CD14-positive monocyte (primary cell): ENCODE data around the gene LRRC7. TPM values are rescaled to one million over a fixed set of nuclear protein-coding genes. Genes with fewer than 3 reads are reported as not detected.

Experiments
- DNase-seq, 3 donors: peaks; one replicate each; pipeline ENCODE4 v3.0.0-alpha.2; 2011 to 2022
- H2AFZ ChIP-seq: 2 replicates; pipeline ENCODE4 v1.6.0; 2012; ENCODE audit warnings: mild to moderate bottlenecking, low read depth, low read length, inconsistent platforms; ENCODE audit not compliant: insufficient read depth, poor library complexity, severe bottlenecking
- H3K27ac ChIP-seq, 2 donors: 1 replicate in 1 of 2; 2 replicates in 1 of 2; pipeline ENCODE4 v1.5.1; 2012 to 2013; ENCODE audit warnings: low read length in 2 of 2, control low read depth in 1 of 2, inconsistent platforms in 1 of 2, low read depth in 1 of 2, mild to moderate bottlenecking in 1 of 2
- H3K27me3 ChIP-seq, 2 donors: one replicate each; pipeline versions ENCODE4 v1.6.0 to v1.6.1; 2011 to 2013; ENCODE audit warnings: low read length in 2 of 2; ENCODE audit not compliant: control insufficient read depth in 2 of 2, insufficient read depth in 2 of 2
- H3K36me3 ChIP-seq, 2 donors: replicated peaks in 1 of 2; 1 replicate in 1 of 2; 2 replicates in 1 of 2; pipeline versions ENCODE4 v1.5.1 to v1.6.1; 2012 to 2013; ENCODE audit warnings: low read length in 2 of 2, control low read depth in 1 of 2, inconsistent platforms in 1 of 2, mild to moderate bottlenecking in 1 of 2; ENCODE audit not compliant: insufficient read depth in 2 of 2, control insufficient read depth in 1 of 2
- H3K4me1 ChIP-seq, 2 donors: 1 replicate in 1 of 2; 2 replicates in 1 of 2; pipeline versions ENCODE4 v1.5.1 to v1.6.1; 2012 to 2013; ENCODE audit warnings: low read length in 2 of 2, control low read depth in 1 of 2, inconsistent platforms in 1 of 2, mild to moderate bottlenecking in 1 of 2, moderate library complexity in 1 of 2; ENCODE audit not compliant: insufficient read depth in 2 of 2, control insufficient read depth in 1 of 2
- H3K4me2 ChIP-seq: replicated peaks from 2 replicates; pipeline ENCODE3; 2012; ENCODE audit warnings: low read length, moderate library complexity, mild to moderate bottlenecking; ENCODE audit not compliant: poor library complexity, severe bottlenecking; ENCODE audit errors: extremely low read depth
- H3K4me3 ChIP-seq, 3 experiments: fragments of 200-600 bp in 1 of 3; sonication (generic) in 1 of 3; replicated peaks in 1 of 3; 1 replicate in 2 of 3; 2 replicates in 1 of 3; pipeline ENCODE4 v1.5.1; 2011 to 2013; ENCODE audit warnings: low read length in 3 of 3, mild to moderate bottlenecking in 3 of 3, control low read depth in 2 of 3, low read depth in 2 of 3, inconsistent platforms in 1 of 3, moderate library complexity in 1 of 3
- H3K79me2 ChIP-seq: 2 replicates; pipeline ENCODE4 v1.6.0; 2012; ENCODE audit warnings: mild to moderate bottlenecking, control low read depth, inconsistent platforms, low read length, moderate library complexity; ENCODE audit not compliant: insufficient read depth
- H3K9ac ChIP-seq: 2 replicates; pipeline ENCODE4 v1.6.0; 2017; ENCODE audit warnings: low read length, mild to moderate bottlenecking; ENCODE audit not compliant: insufficient read depth, poor library complexity, severe bottlenecking
- H3K9me3 ChIP-seq, 2 donors: replicated peaks in 1 of 2; 1 replicate in 1 of 2; 2 replicates in 1 of 2; pipeline versions ENCODE4 v1.5.1 to v1.6.1; 2012 to 2013; ENCODE audit warnings: low read length in 2 of 2, control low read depth in 1 of 2; ENCODE audit not compliant: control insufficient read depth in 1 of 2, insufficient read depth in 1 of 2
- H4K20me1 ChIP-seq: 2 replicates; pipeline ENCODE4 v1.6.0; 2012; ENCODE audit warnings: mild to moderate bottlenecking, low read length, control low read depth, moderate library complexity; ENCODE audit not compliant: insufficient read depth
- H3K27ac Mint-ChIP-seq, 7 donors: one replicate each; pipeline ENCODE4 v1.8.0; 2020; ENCODE audit warnings: mild to moderate bottlenecking in 7 of 7, mixed read lengths in 7 of 7, moderate library complexity in 6 of 7, inconsistent platforms in 2 of 7
- H3K27me3 Mint-ChIP-seq, 3 donors: one replicate each; pipeline ENCODE4 v1.8.0; 2021 to 2022; ENCODE audit warnings: low read depth in 3 of 3, mild to moderate bottlenecking in 3 of 3, mixed read lengths in 3 of 3, moderate library complexity in 3 of 3, inconsistent platforms in 1 of 3
- H3K36me3 Mint-ChIP-seq, 2 donors: one replicate each; pipeline ENCODE4 v1.8.0; 2020; ENCODE audit warnings: mixed read lengths in 2 of 2, inconsistent platforms in 1 of 2, mild to moderate bottlenecking in 1 of 2
- H3K4me1 Mint-ChIP-seq: one replicate; pipeline ENCODE4 v1.8.0; 2020; ENCODE audit warnings: mild to moderate bottlenecking, mixed read lengths
- H3K4me3 Mint-ChIP-seq, 2 donors: one replicate each; pipeline ENCODE4 v1.8.0; 2020; ENCODE audit warnings: mild to moderate bottlenecking in 2 of 2, mixed read lengths in 2 of 2, moderate library complexity in 1 of 2
- H3K9me3 Mint-ChIP-seq, 7 donors: one replicate each; pipeline ENCODE4 v1.8.0; 2020 to 2022; ENCODE audit warnings: mixed read lengths in 7 of 7, mild to moderate bottlenecking in 6 of 7, moderate library complexity in 6 of 7, inconsistent platforms in 2 of 7
- WGBS: methylation state at CpG from one replicate; pipeline ENCODE4 v1.1.5; 2013; ENCODE audit warnings: missing lambda C conversion rate; ENCODE audit not compliant: insufficient coverage; 5-methylcytosine and 5-hydroxymethylcytosine counted together
- intact Hi-C, 2 donors: fragments of 100-400 bp; cut with micrococcal nuclease; formaldehyde crosslinking; loops; one replicate each; pipeline versions ENCODE4 v1.15.0 to v1.15.1; 2023
- polyA plus RNA-seq, 3 donors: library from polyadenylated mRNA; depleted of rRNA in 1 of 3; unstranded in 2 of 3; stranded (reverse) in 1 of 3; fragments of 300-500 nt in 2 of 3; fragments of >200 nt in 1 of 3; fragmentation: Illumina TruSeq in 2 of 3; gene quantifications; 1 replicate in 2 of 3; 2 replicates in 1 of 3; pipeline ENCODE4 v1.2.3, GENCODE V29; 2012 to 2021
- TF ChIP-seq, protein P1 (sequence below): fragments of 200-600 bp; IDR thresholded peaks from one replicate; pipeline ENCODE4 v1.8.0; 2022; ENCODE audit warnings: antibody characterized with exemption, mild to moderate bottlenecking

LRRC7 gene
- polyA plus RNA-seq, 3 donors: not detected

DNA sequence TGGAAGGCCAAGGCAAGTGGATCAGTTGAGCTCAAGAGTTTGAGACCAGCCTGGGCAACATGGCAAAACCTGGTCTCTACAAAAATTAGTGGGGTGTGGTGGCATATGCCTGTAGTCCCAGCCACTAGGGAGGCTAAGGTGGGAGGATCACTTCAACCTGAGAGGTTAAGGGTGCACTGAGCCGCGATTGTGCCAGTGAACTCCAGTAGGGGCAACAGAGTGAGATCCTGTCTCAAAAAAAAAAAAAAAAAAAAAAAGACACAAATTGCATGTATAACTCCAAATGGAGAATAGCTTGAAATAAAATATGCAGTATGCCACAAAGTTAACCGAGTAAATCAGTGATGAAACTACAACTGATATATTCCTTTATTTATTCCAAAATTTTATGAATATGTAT is 586.0 kb downstream of the LRRC7 start:
- H3K36me3 Mint-ChIP-seq: peaks cover 21 to 22% of the 10 kb centered on the region in 2 donors
- TF ChIP-seq, protein P1, sequence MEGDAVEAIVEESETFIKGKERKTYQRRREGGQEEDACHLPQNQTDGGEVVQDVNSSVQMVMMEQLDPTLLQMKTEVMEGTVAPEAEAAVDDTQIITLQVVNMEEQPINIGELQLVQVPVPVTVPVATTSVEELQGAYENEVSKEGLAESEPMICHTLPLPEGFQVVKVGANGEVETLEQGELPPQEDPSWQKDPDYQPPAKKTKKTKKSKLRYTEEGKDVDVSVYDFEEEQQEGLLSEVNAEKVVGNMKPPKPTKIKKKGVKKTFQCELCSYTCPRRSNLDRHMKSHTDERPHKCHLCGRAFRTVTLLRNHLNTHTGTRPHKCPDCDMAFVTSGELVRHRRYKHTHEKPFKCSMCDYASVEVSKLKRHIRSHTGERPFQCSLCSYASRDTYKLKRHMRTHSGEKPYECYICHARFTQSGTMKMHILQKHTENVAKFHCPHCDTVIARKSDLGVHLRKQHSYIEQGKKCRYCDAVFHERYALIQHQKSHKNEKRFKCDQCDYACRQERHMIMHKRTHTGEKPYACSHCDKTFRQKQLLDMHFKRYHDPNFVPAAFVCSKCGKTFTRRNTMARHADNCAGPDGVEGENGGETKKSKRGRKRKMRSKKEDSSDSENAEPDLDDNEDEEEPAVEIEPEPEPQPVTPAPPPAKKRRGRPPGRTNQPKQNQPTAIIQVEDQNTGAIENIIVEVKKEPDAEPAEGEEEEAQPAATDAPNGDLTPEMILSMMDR: no peak
- Histone ChIP-seq H2AFZ (no peak overlapping the region), H3K4me3 (no peak overlapping the region), H3K4me2 (no peak overlapping the region), H4K20me1 (no peaks in the 10 kb centered on the region), H3K27ac (no peak overlapping the region), H3K9me3 (no peaks in the 10 kb centered on the region), H3K36me3 (peaks cover 17 to 44% of the 10 kb centered on the region in 2 donors), H3K27me3 (no peaks in the 10 kb centered on the region), H3K4me1 (no peaks in the 10 kb centered on the region), H3K9ac (no peak overlapping the region), H3K79me2 (no peaks in the 10 kb centered on the region)
- no peak for DNase-seq
- H3K9me3 Mint-ChIP-seq: no peaks in the 10 kb centered on the region
- no peak overlapping the region for H3K4me3 Mint-ChIP-seq
- no peaks in the 10 kb centered on the region for H3K4me1 Mint-ChIP-seq
- WGBS: no CpG with 5 or more reads among the region's 3 CpGs
- intact Hi-C loops: no loop called here
- H3K27me3 Mint-ChIP-seq: no peaks in the 10 kb centered on the region
- peak overlapping the region in 1 of 7 donors; percentile 41 for H3K27ac Mint-ChIP-seq

DNA sequence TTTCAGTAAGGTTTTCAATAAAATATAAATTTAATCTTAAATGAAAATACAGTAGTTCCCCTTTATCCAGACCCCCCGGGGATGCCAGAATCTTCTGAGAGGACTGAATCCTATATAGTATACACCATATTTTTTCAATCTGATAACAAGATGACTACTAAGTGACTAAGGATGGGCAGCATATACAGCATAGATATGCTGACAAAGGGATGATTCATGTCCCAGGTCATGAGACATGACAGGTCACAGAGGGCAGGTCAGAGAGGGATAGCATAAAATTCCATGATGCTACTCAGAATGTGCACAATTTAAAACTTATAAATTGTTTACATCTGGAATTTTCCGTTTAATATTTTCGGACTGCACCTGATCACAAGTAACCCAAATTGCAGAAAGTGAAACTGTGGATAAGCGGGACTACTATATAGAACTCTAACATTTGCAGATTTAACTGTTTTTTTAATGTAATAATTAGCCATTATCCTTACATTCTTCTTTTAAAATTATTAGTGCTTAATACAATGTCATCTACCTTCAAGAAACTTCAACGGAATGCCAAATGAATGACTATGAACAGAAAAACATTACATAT is 588.9 kb downstream of the LRRC7 start:
- Histone ChIP-seq H3K27ac (no peak overlapping the region), H3K4me1 (no peaks in the 10 kb centered on the region), H2AFZ (no peak overlapping the region), H3K4me2 (no peak overlapping the region), H3K9me3 (no peaks in the 10 kb centered on the region), H3K36me3 (peaks cover 9 to 36% of the 10 kb centered on the region in 2 donors), H4K20me1 (no peaks in the 10 kb centered on the region), H3K79me2 (no peaks in the 10 kb centered on the region), H3K27me3 (no peaks in the 10 kb centered on the region), H3K9ac (no peak overlapping the region), H3K4me3 (no peak overlapping the region)
- TF ChIP-seq, protein P1: no peak
- Mint-ChIP-seq H3K36me3 (peaks cover 21 to 33% of the 10 kb centered on the region in 2 donors), H3K4me1 (no peaks in the 10 kb centered on the region), H3K27ac (no peak overlapping the region), H3K9me3 (no peaks in the 10 kb centered on the region), H3K4me3 (no peak overlapping the region), H3K27me3 (no peaks in the 10 kb centered on the region)
- 92% methylated on average over 2 of the region's 5 CpGs for WGBS
- DNase-seq: peak in 1 of 3 donors; percentile 33
- intact Hi-C loops: no loop called here
